GM23248 (cell line): ENCODE measurements around the gene DOCK9. TPM values are rescaled to one million over a fixed set of nuclear protein-coding genes. Genes with fewer than 3 reads are reported as not detected.

Experiments
- DNase-seq: peaks from one replicate; pipeline ENCODE4 v3.0.0-alpha.2; 2015
- H2AFZ ChIP-seq: fragments of 200-600 bp; sonication (generic); 2 replicates; pipeline ENCODE4 v1.6.1; 2016; ENCODE audit warnings: antibody characterized with exemption
- H3F3A ChIP-seq: fragments of 200-600 bp; sonication (generic); 2 replicates; pipeline ENCODE4 v1.6.1; 2016; ENCODE audit warnings: mild to moderate bottlenecking, antibody characterized with exemption, mixed run types; ENCODE audit not compliant: insufficient read depth
- H3K27ac ChIP-seq: fragments of 200-600 bp; sonication (generic); 2 replicates; pipeline ENCODE4 v1.5.1; 2016; ENCODE audit warnings: mild to moderate bottlenecking
- H3K27me3 ChIP-seq: fragments of 200-600 bp; sonication (generic); replicated peaks from 2 replicates; pipeline ENCODE4 v1.6.1; 2016; ENCODE audit warnings: mild to moderate bottlenecking; ENCODE audit not compliant: insufficient read depth
- H3K36me3 ChIP-seq: fragments of 200-600 bp; sonication (generic); 2 replicates; pipeline ENCODE4 v1.6.1; 2016; ENCODE audit warnings: low read depth, mild to moderate bottlenecking
- H3K4me1 ChIP-seq: fragments of 200-600 bp; sonication (generic); 2 replicates; pipeline ENCODE4 v1.6.1; 2016; ENCODE audit warnings: mild to moderate bottlenecking; ENCODE audit not compliant: insufficient read depth
- H3K4me2 ChIP-seq: fragments of 200-600 bp; sonication (generic); one replicate; pipeline ENCODE4 v1.6.1; 2016; ENCODE audit warnings: mild to moderate bottlenecking; ENCODE audit not compliant: unreplicated experiment
- H3K4me3 ChIP-seq: fragments of 200-600 bp; sonication (generic); 2 replicates; pipeline ENCODE4 v1.5.1; 2016; ENCODE audit warnings: mild to moderate bottlenecking
- H3K79me2 ChIP-seq: fragments of 200-600 bp; sonication (generic); 2 replicates; pipeline ENCODE4 v1.6.1; 2016; ENCODE audit warnings: mild to moderate bottlenecking; ENCODE audit not compliant: insufficient read depth
- H3K9ac ChIP-seq: fragments of 200-600 bp; sonication (generic); 2 replicates; pipeline ENCODE4 v1.6.1; 2016; ENCODE audit warnings: mild to moderate bottlenecking
- H3K9me2 ChIP-seq: fragments of 200-600 bp; sonication (generic); 2 replicates; pipeline ENCODE4 v1.6.1; 2016; ENCODE audit warnings: mixed run types, mild to moderate bottlenecking, moderate library complexity; ENCODE audit not compliant: insufficient read depth
- H3K9me3 ChIP-seq: fragments of 200-600 bp; sonication (generic); one replicate; pipeline ENCODE4 v1.6.1; 2017; ENCODE audit warnings: low read depth
- H4K20me1 ChIP-seq: fragments of 200-600 bp; sonication (generic); 2 replicates; pipeline ENCODE4 v1.6.0; 2016; ENCODE audit not compliant: insufficient read depth
- EZH2 ChIP-seq: fragments of 200-600 bp; sonication (generic); IDR thresholded peaks from 2 replicates; pipeline ENCODE4 v1.6.1; 2018; ENCODE audit warnings: antibody characterized with exemption, mild to moderate bottlenecking; ENCODE audit not compliant: insufficient read depth, poor library complexity, severe bottlenecking
- EZH2phosphoT487 ChIP-seq: fragments of 200-600 bp; sonication (generic); IDR thresholded peaks from 2 replicates; pipeline ENCODE4 v1.6.1; 2018; ENCODE audit warnings: antibody characterized with exemption, moderate library complexity, mild to moderate bottlenecking, low read depth; ENCODE audit not compliant: insufficient read depth
- WGBS, 2 experiments: methylation state at CpG; one replicate each; pipeline ENCODE4 v1.1.6; 2015 to 2017; ENCODE audit warnings: low lambda C conversion rate in 2 of 2, low coverage in 1 of 2; ENCODE audit errors: missing lambda C conversion rate in 2 of 2; 5-methylcytosine and 5-hydroxymethylcytosine counted together
- in situ Hi-C: fragments of 300-500 bp; cut with MboI; formaldehyde crosslinking; loops from 2 replicates; pipeline ENCODE4 v1.15.0; 2020
- polyA plus RNA-seq: library from polyadenylated mRNA; unstranded; fragments of >200 nt; fragmentation: Nextera tagmentation; extraction: Ambion mirVana; gene quantifications from 2 replicates; pipeline ENCODE4 v1.2.1, GENCODE V29; 2016
- total RNA-seq: library from RNA; depleted of rRNA; stranded (reverse); fragments of >200 nt; shearing (Covaris generic); gene quantifications from 2 replicates; pipeline ENCODE4 v1.2.3, GENCODE V29; 2014

Gene DOCK9
- total and polyA plus RNA-seq, 2 experiments from 2014 or later: 3.2 to 21.2 TPM

GRCh38 chr13:98854448-98854847 is 123.4 kb downstream of the DOCK9 start:
- WGBS, 2 experiments: 89 to 92% methylated on average over 6 of the region's 6 CpGs
- in situ Hi-C loops: no loop called here

GRCh38 chr13:98853771-98854221 is 124.1 kb downstream of the DOCK9 start:
- WGBS, 2 experiments: 23 to 31% methylated on average over 6 of the region's 6 CpGs
- peak overlapping the region; percentile 52 for H2AFZ ChIP-seq
- no peaks in the 10 kb centered on the region for H3K27me3 ChIP-seq
- H3K4me1 ChIP-seq: peaks cover 9% of the 10 kb centered on the region
- in situ Hi-C loops: no loop called here
- peak overlapping the region; percentile 30; the same call in 1 of the 2 replicates for H3K4me3 ChIP-seq
- H3K4me2 ChIP-seq: peak overlapping the region; percentile 69
- TF ChIP-seq EZH2 (no peak), EZH2phosphoT487 (no peak)
- no peaks in the 10 kb centered on the region for H4K20me1 ChIP-seq
- no peaks in the 10 kb centered on the region for H3K79me2 ChIP-seq
- no peaks in the 10 kb centered on the region for H3K36me3 ChIP-seq
- H3K9ac ChIP-seq: peak overlapping the region; percentile 28; the same call in 1 of the 2 replicates
- H3F3A ChIP-seq: peaks cover 11% of the 10 kb centered on the region; the same call in 1 of the 2 replicates
- DNase-seq: peak; percentile 89
- peak overlapping the region; percentile 62 for H3K27ac ChIP-seq
- no peaks in the 10 kb centered on the region for H3K9me3 ChIP-seq
- H3K9me2 ChIP-seq: no peaks in the 10 kb centered on the region

More at GRCh38 chr13:98854448-98854847, 123.4 kb downstream of the DOCK9 start:
- H3K79me2 ChIP-seq: no peaks in the 10 kb centered on the region
- H3K36me3 ChIP-seq: no peaks in the 10 kb centered on the region
- no peak overlapping the region for H2AFZ ChIP-seq
- no peak overlapping the region for H3K9ac ChIP-seq
- H3F3A ChIP-seq: peaks cover 11% of the 10 kb centered on the region; the same call in 1 of the 2 replicates
- no peaks in the 10 kb centered on the region for H4K20me1 ChIP-seq
- H3K9me3 ChIP-seq: no peaks in the 10 kb centered on the region
- peaks cover 9% of the 10 kb centered on the region for H3K4me1 ChIP-seq
- no peak overlapping the region for H3K27ac ChIP-seq
- TF ChIP-seq EZH2: no peak
- no peak for TF ChIP-seq EZH2phosphoT487
- DNase-seq: no peak
- no peaks in the 10 kb centered on the region for H3K27me3 ChIP-seq
- H3K4me2 ChIP-seq: no peak overlapping the region
- H3K4me3 ChIP-seq: no peak overlapping the region
- H3K9me2 ChIP-seq: no peaks in the 10 kb centered on the region

GRCh38 chr13:98851276-98851675 is 126.6 kb downstream of the DOCK9 start:
- Histone ChIP-seq H3K27me3 (no peaks in the 10 kb centered on the region), H3F3A (peaks cover 6% of the 10 kb centered on the region; the same call in 1 of the 2 replicates), H2AFZ (no peak overlapping the region), H3K4me3 (no peak overlapping the region), H3K4me2 (no peak overlapping the region), H3K9ac (no peak overlapping the region), H3K9me3 (no peaks in the 10 kb centered on the region), H3K9me2 (no peaks in the 10 kb centered on the region), H3K79me2 (no peaks in the 10 kb centered on the region), H3K4me1 (peaks cover 9% of the 10 kb centered on the region), H3K36me3 (no peaks in the 10 kb centered on the region), H4K20me1 (no peaks in the 10 kb centered on the region), H3K27ac (no peak overlapping the region)
- TF ChIP-seq EZH2phosphoT487: no peak
- no peak for TF ChIP-seq EZH2
- DNase-seq: no peak
- 89 to 92% methylated on average over 6 of the region's 6 CpGs for WGBS, 2 experiments
- in situ Hi-C loops: no loop called here

GRCh38 chr13:98848746-98849145 is 129.1 kb downstream of the DOCK9 start:
- in situ Hi-C loops: loop anchor here (25.0 kb wide), 1 partner anchor 386 kb away; no protein-coding TSS in a partner anchor
- no peaks in the 10 kb centered on the region for H3K9me3 ChIP-seq
- no peak overlapping the region for H3K27ac ChIP-seq
- no peaks in the 10 kb centered on the region for H3K36me3 ChIP-seq
- H3K9me2 ChIP-seq: no peaks in the 10 kb centered on the region
- peaks cover 6% of the 10 kb centered on the region; the same call in 1 of the 2 replicates for H3F3A ChIP-seq
- H3K4me1 ChIP-seq: peaks cover 5% of the 10 kb centered on the region
- peak; percentile 37 for DNase-seq
- H3K4me2 ChIP-seq: no peak overlapping the region
- no peaks in the 10 kb centered on the region for H3K79me2 ChIP-seq
- TF ChIP-seq EZH2 (no peak), EZH2phosphoT487 (no peak)
- no peaks in the 10 kb centered on the region for H3K27me3 ChIP-seq
- H3K4me3 ChIP-seq: no peak overlapping the region
- no peak overlapping the region for H3K9ac ChIP-seq
- no peaks in the 10 kb centered on the region for H4K20me1 ChIP-seq
- 86 to 87% methylated on average over 7 of the region's 7 CpGs for WGBS, 2 experiments
- no peak overlapping the region for H2AFZ ChIP-seq
